ENCODE data around the gene RNF34. TPM values are rescaled to one million over a fixed set of nuclear protein-coding genes. Genes with fewer than 3 reads are reported as not detected.

The RNF34 gene
- total RNA-seq, 1 donor from 2014 or later, result 19.5 TPM

DNA sequence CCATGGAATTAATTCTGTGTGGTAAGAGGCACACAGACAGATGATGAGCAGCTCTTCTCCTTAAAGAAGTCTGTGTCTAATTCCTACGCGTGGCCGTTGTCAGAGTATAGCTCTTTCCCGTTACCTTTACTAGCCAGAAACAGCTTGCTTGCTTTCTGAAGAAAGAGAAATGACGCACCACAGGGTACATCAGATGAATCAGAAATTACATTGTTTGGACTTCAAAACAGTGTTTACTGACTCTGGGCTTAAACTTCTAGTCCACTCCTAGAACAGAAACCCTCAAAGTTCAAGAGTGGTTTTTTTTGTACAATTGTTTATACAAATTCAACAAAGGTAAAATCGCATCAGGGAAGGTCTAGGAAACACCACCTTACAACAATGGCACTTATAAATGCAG, 29.0 kb downstream of the RNF34 start:
- intact Hi-C loops (cut with DNase I), result no loop called here
- ATAC-seq (no peak), DNase-seq (ENCODE audit: missing footprints) (no peak)

GRCh38 chr12:121430833-121431415, 31.0 kb downstream of the RNF34 start:
- no peak for DNase-seq (ENCODE audit: missing footprints)
- ATAC-seq, result no peak
- intact Hi-C loops (cut with DNase I), result no loop called here

DNA sequence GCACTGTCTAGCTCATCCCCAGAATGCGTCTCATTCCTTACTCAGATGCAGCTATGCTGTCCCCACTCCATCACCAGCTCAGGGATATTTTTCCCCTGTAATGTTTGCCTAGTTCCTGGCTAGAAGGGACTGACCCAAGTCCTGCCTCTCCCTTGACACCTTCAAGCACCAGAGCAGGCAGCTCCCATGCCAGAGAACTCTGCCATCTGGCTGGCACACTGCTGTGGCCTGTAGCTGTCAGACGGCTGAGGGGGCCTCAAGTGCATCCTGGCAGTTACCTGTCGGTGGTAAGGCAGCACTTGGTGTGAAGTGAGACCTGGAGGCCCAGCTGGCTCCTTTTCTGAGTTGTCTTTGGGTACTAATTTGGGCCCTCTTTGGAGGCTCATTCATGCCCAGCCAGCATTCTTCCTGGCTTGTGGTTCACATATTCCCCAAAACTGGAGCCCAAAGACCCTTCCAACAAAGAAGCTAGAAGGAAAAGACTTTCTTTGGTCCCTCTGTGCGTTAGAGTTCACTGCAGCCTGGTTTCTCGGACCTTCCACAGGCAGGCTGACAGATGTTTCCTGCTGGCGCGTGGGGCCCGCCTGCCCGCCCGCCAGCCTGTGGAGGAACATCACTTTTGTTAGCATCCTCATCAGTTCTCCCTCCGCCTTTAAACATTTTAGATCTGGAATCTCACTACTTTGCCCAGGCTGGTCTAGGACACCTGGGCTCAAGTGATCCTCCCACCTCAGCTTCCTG, 33.0 kb downstream of the RNF34 start:
- intact Hi-C loops (cut with DNase I), result no loop called here
- no peak for DNase-seq (ENCODE audit: missing footprints)
- ATAC-seq, result no peak

DNA sequence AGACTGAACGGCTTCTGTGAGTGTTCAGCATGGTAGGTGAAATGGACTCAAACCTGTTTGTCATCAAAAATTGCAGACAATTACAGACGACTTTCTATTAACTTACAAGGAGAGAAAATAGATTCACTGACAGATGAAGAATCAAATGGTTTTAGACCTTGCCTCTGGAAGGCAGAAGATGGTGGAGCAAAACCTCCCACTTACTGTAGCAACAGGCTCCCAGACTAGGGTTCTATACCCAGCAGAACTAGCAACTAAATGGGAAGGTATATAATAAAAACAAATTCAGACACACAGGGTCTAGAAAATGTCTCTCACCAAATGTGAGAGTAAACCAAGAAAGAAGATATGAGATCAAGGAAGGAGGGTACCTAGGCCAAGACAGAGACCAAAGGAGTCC, 36.8 kb downstream of the RNF34 start:
- no peak for ATAC-seq

DNA sequence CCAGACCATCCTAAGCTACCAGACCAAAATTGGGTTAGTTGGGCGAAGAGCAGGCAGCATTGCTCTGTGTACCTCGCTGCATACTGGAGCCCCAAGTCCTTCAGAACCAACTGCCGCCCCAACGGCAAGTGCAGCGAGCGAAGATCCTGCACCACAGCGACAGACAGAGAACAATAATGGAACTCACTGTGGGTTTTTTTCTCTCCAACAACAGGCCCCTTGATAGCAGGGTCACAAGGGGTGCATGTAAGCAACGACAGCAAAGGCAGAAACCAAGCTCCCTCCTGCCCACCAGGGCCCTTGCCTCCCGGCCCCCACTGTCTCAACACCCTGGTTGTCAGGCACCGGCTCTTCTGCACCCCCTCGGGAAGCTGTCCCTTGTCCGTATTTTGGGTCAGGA, 39.0 kb downstream of the RNF34 start:
- no peak for DNase-seq (ENCODE audit: missing footprints)
- no peak for ATAC-seq
- intact Hi-C loops (cut with DNase I), result no loop called here

More for the DNA sequence above, 36.8 kb downstream of the RNF34 start:
- DNase-seq (ENCODE audit: missing footprints), result no peak
- intact Hi-C loops (cut with DNase I), result no loop called here

- no peak for ATAC-seq
- intact Hi-C loops (cut with DNase I), result loop anchor here (5.0 kb wide), 1 partner anchor 107 kb away; no protein-coding TSS in a partner anchor
- no peak for DNase-seq (ENCODE audit: missing footprints)
These were observed 39.8 kb downstream of the RNF34 start for GRCh38 chr12:121439715-121440114.

DNA sequence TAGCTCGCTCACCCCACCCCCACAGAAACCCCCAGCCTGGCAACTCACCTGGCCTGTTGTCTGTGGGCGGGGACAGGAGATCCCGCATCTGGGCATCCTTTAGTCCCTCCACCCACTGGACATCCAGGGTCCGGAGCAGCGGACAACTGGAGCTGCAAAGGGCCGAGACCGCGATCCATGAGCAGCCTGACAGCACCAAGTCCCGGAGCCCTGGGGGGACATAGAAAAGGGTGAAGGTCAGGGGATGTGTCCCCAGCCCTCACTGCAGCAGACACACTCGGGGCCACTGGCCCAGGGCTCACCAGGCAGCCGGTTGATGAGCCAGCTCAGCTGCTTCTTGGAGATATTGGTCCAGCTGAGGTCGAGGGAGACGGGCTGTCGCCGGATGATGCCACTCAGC, 40.9 kb downstream of the RNF34 start:
- ATAC-seq (no peak), DNase-seq (ENCODE audit: missing footprints) (no peak)
- intact Hi-C loops (cut with DNase I), result loop anchor here (5.0 kb wide), 1 partner anchor 108 kb away; no protein-coding TSS in a partner anchor

DNA sequence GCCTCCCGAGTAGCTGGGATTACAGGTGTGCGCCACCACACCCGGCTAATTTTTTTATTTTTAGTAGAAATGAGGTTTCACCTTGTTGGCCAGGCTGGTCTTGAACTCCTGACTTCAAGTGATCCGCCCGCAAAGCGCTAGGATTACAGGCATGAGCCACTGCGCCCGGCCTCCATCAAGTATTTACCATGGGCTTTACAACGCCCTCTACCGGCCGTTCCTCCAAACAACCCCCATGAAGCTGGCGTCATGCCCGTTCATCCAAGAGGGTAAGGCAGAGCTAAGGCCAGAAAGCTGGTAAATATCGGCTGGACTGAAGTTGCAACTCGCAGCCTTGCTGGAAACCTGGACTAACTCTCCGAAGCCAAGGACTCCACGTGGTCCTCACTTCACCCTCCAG, 41.6 kb downstream of the RNF34 start:
- intact Hi-C loops (cut with DNase I), result loop anchor here (5.0 kb wide), 1 partner anchor 109 kb away; no protein-coding TSS in a partner anchor

GRCh38 chr12:121442028-121442948, 42.4 kb downstream of the RNF34 start:
- ATAC-seq, result no peak
- no peak for DNase-seq (ENCODE audit: missing footprints)
- intact Hi-C loops (cut with DNase I), result loop anchor here (5.0 kb wide), 1 partner anchor 110 kb away; no protein-coding TSS in a partner anchor

More for the DNA sequence above, 41.6 kb downstream of the RNF34 start:
- no peak for ATAC-seq
- DNase-seq (ENCODE audit: missing footprints), result no peak

GRCh38 chr12:121443193-121443870, 43.4 kb downstream of the RNF34 start:
- ATAC-seq (peak; percentile 85), DNase-seq (ENCODE audit: missing footprints) (peak; percentile 92)
- intact Hi-C loops (cut with DNase I), result loop anchor here (5.0 kb wide), 1 partner anchor 111 kb away; no protein-coding TSS in a partner anchor

GRCh38 chr12:121443911-121444841, 44.3 kb downstream of the RNF34 start:
- intact Hi-C loops (cut with DNase I), result loop anchor here (5.0 kb wide), 1 partner anchor 112 kb away; no protein-coding TSS in a partner anchor
- no peak for ATAC-seq
- no peak for DNase-seq (ENCODE audit: missing footprints)

DNA sequence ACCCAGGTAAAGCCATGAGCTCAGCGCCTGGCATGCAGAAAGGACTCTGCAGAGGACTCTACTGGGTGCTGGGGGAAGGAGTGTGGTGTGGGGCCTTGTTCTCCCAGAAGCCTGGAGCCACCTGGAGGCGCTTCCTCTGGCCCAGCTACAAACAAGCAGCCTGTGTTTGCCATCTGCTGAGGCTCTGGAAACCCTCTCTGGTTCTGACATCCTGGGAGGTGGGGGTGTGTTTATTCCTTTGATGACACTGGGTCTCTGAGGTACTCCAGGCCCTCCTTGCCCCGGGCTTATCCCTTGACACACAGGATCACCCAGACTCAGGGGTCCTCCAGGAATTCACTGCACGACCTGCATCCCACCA, 44.9 kb downstream of the RNF34 start:
- intact Hi-C loops (cut with DNase I), result loop anchor here (5.0 kb wide), 1 partner anchor 113 kb away; no protein-coding TSS in a partner anchor
- DNase-seq (ENCODE audit: missing footprints) (no peak), ATAC-seq (no peak)

DNA sequence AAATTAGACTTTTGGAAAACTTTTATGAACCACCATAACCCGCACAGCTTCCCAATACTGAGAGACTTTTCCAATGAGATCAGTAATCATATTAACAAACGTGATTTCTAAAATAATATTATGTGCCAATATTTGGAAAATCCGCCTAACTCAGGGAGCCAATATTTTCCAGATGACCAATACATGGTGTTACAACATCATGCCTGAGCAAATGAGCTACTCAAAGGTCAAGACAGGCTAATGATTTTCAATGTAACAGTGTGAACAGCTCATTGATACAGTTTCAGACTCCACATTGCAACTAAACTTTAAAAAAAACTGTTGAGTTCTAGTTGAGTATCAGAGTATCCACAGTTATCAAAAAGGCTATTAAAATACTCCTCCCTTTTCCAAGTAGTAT, 46.8 kb downstream of the RNF34 start:
- DNase-seq (ENCODE audit: missing footprints) (no peak), ATAC-seq (no peak)
- intact Hi-C loops (cut with DNase I), result no loop called here

DNA sequence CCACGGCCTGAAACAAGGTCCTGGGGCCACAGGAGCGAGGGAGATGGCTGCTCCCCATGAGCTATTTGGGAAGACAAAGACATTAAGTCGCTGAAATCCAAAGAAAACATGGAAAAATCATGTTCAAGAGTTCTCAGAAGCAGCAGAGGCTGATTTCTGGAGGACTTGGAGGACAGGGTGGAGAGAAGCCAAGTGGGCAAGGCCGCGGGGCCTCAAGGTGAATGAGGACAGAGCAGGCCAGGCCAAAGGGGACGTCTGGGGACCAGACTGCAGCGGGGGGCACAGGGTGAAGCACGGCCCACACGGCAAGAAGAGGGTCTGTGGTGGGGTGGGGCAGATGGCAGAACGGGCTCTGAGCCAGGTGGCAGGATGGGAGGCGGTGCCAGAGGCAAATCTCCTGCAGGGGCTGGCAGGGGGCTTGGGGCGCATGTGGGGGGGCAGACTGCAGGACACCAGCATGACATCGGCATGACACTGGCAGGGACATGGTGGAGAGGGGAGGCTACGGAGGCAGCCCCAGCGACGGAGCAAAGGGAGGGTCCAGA, 48.9 kb downstream of the RNF34 start:
- DNase-seq (ENCODE audit: missing footprints) (no peak), ATAC-seq (no peak)
- intact Hi-C loops (cut with DNase I), result no loop called here

GRCh38 chr12:121451961-121452339, 52.0 kb downstream of the RNF34 start:
- no peak for ATAC-seq
- intact Hi-C loops (cut with DNase I), result no loop called here

GRCh38 chr12:121452340-121452984, 52.5 kb downstream of the RNF34 start:
- intact Hi-C loops (cut with DNase I), result no loop called here
- ATAC-seq (no peak), DNase-seq (ENCODE audit: missing footprints) (no peak)

More at GRCh38 chr12:121451961-121452339, 52.0 kb downstream of the RNF34 start:
- no peak for DNase-seq (ENCODE audit: missing footprints)

DNA sequence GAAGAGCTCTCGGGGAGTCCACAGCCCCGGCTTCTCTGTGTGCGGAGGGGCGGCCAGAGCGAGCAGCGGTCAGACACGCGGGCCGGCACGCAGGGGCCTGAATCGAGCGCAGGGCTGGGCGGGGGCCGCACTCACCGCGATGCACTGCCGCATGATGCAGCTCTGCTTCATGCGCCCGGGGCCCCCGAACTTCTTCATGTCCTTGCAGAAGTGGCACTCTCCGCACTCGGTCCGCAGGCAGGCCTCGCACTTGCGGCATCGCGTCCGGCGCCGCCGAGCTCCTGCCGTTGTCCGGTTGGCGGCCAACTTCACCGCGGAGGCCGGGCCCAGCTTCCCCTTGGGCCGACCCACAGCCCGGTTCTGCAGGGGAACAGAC, 53.1 kb downstream of the RNF34 start:
- no peak for DNase-seq (ENCODE audit: missing footprints)
- ATAC-seq, result no peak

More for the DNA sequence above, 53.1 kb downstream of the RNF34 start:
- intact Hi-C loops (cut with DNase I), result no loop called here
